Activated CD4-positive, alpha-beta T cell treated with anti-CD3 and anti-CD28 coated beads for 36 hours (primary cell): Measurements from ENCODE around the gene SEBOX. TPM values are rescaled to one million over a fixed set of nuclear protein-coding genes. Genes with fewer than 3 reads are reported as not detected.

Source experiments
- ATAC-seq: fragments of 200-7000 bp; cut with Tn5 transposase; one replicate; pipeline ENCODE4 v1.10.0; 2021; ENCODE audit warnings: mild to moderate bottlenecking, moderate library complexity
- CTCF ChIA-PET: fragments of 350-600 bp; sonication (Branson Sonifier 250); formaldehyde crosslinking; loops from one replicate; lab custom pipeline; 2021; ENCODE audit warnings: antibody characterized with exemption; lab: Charles Lee
- POLR2A ChIA-PET: fragments of 350-600 bp; sonication (Branson Sonifier 250); formaldehyde crosslinking; loops from one replicate; lab custom pipeline; 2021; ENCODE audit warnings: antibody characterized with exemption, inconsistent platforms; lab: Charles Lee
- DNase-seq: peaks from one replicate; pipeline ENCODE4 v3.0.0-alpha.2; 2020
- H3K27ac Mint-ChIP-seq: one replicate; pipeline ENCODE4 v1.8.0; 2021; ENCODE audit warnings: mixed read lengths
- H3K27me3 Mint-ChIP-seq: one replicate; pipeline ENCODE4 v1.8.0; 2021; ENCODE audit warnings: mixed read lengths
- H3K36me3 Mint-ChIP-seq: one replicate; pipeline ENCODE4 v1.8.0; 2021; ENCODE audit warnings: low read depth, mixed read lengths
- H3K4me1 Mint-ChIP-seq: one replicate; pipeline ENCODE4 v1.8.0; 2021; ENCODE audit warnings: mixed read lengths
- H3K4me3 Mint-ChIP-seq: one replicate; pipeline ENCODE4 v1.8.0; 2021; ENCODE audit warnings: mild to moderate bottlenecking, moderate library complexity, mixed read lengths
- H3K9me3 Mint-ChIP-seq: one replicate; pipeline ENCODE4 v1.8.0; 2021; ENCODE audit warnings: low read depth, mixed read lengths
- intact Hi-C, 2 experiments: fragments of 100-400 bp; cut with DNase I in 1 of 2; cut with micrococcal nuclease in 1 of 2; formaldehyde crosslinking; loops; one replicate each; pipeline versions ENCODE4 v1.14.2 to v1.15.1; 2022 to 2024; cut with DNase I, micrococcal nuclease
- total RNA-seq, 2 experiments: library from RNA; stranded (reverse); gene quantifications; one replicate each; pipeline ENCODE4 v1.2.3, GENCODE V29; 2021

Gene SEBOX
- total RNA-seq, 2 experiments from 2014 or later = not detected

DNA sequence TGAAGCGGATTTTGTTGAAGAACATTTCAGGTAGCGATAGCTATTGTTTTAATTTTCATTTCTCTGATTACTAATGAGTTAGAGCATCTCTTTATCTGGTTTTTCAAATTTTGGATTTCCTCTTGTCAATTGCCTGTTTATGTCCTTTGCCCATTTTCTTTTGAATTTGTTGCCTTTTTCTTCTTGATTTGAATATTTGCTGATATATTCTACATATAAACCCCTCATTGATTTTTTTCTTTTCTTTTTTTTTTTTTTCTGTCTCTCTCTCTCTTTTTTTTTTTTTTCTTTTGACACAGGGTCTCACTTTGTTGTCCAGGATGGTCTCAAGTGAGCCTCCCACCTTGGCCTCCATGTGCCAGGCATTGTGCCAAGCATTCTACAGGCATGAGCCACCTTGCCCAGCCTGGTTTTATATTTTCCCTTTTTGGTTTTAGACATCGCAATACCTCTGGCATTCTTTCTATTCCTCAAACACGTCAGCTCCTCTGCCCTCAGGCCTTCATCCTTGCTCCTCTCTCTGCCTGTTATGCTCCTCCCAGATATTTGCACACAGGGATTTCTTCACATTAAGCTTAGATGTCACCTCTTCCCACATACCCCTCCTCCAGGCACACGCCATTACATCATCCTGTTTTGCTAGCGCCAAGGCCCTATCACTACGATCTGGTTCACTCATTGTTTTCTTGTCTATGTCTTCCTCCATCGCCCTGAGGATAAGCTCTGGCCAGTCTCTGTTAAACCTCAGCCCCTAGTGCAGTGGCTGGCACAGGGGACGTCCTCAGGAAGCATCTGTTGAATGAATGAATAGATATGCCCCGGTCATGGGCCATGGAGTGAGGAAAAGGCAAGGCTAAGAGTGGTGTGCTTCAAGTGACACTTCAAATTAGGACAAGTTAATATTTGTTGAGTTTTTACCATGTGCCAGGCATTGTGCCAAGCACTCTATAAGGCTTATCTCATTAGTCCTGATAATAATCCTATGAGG, 15.1 kb upstream of the SEBOX start:
- no peak overlapping the region for H3K4me3 Mint-ChIP-seq
- ATAC-seq = no peak
- intact Hi-C loops = no loop called here
- ChIA-PET CTCF (interaction anchor here (0.5 to 1.7 kb wide), 3 partner anchors 23 to 117 kb away, joined by 3 to 4 read pairs (median 3); partner anchors contain the start of gene POLDIP2), POLR2A (no interaction called here)
- peaks cover 11% of the 10 kb centered on the region for H3K27me3 Mint-ChIP-seq
- H3K27ac Mint-ChIP-seq = no peak overlapping the region
- no peaks in the 10 kb centered on the region for H3K9me3 Mint-ChIP-seq
- H3K36me3 Mint-ChIP-seq = peaks cover 15% of the 10 kb centered on the region
- peaks cover 13% of the 10 kb centered on the region for H3K4me1 Mint-ChIP-seq
- no peak for DNase-seq

DNA sequence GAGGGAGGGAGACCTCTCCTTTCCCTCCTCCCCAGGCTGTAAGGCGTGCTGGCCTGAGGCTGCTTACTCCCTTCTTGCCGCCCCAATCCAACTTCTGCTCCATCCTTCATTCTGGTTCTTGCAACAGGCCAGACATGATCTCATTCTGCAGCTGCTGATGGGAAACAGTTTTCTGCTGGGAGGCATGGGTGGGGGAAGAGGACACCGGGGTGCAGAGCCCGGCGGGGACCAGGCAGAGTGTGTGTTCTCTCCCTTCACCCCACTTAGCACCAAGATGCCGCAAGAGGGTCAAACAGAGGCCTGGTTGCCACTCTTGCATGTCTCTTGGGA, 7.9 kb upstream of the SEBOX start:
- ChIA-PET POLR2A (interaction anchor here (0.6 kb wide), 1 partner anchor 9 kb away, joined by 3 read pairs; no protein-coding TSS in a partner anchor), CTCF (interaction anchor here (0.8 to 2.4 kb wide), 3 partner anchors 12 to 122 kb away, joined by 3 to 7 read pairs (median 3); no protein-coding TSS in a partner anchor)
- DNase-seq (no peak), ATAC-seq (no peak)
- intact Hi-C loops = loop anchor here in 1 of 2 experiments (1.0 kb wide), 1 partner anchor 179 kb away; the partner anchor contains the start of gene UNC119
- peak overlapping the region; percentile 76 for H3K4me3 Mint-ChIP-seq
- H3K4me1 Mint-ChIP-seq = peaks cover 22% of the 10 kb centered on the region
- H3K27me3 Mint-ChIP-seq = no peaks in the 10 kb centered on the region
- peak overlapping the region; percentile 63 for H3K27ac Mint-ChIP-seq
- peaks cover 7% of the 10 kb centered on the region for H3K36me3 Mint-ChIP-seq
- no peaks in the 10 kb centered on the region for H3K9me3 Mint-ChIP-seq

GRCh38 chr17:28372203-28372944, 7.4 kb upstream of the SEBOX start:
- intact Hi-C loops = loop anchor here in 1 of 2 experiments (1.0 kb wide), 1 partner anchor 180 kb away; the partner anchor contains the start of gene UNC119
- ChIA-PET CTCF (interaction anchor here (1.4 to 2.4 kb wide), 2 partner anchors 15 to 44 kb away, joined by 5 to 7 read pairs; partner anchors contain the start of gene POLDIP2), POLR2A (interaction anchor here (1.4 to 1.5 kb wide), 2 partner anchors 15 to 37 kb away, joined by 5 read pairs; partner anchors contain the start of genes IFT20, POLDIP2 and TNFAIP1)
- peak overlapping the region; percentile 76 for H3K4me3 Mint-ChIP-seq
- H3K36me3 Mint-ChIP-seq = peaks cover 7% of the 10 kb centered on the region
- peak; percentile 63 for DNase-seq
- no peaks in the 10 kb centered on the region for H3K27me3 Mint-ChIP-seq
- H3K4me1 Mint-ChIP-seq = peaks cover 22% of the 10 kb centered on the region
- peak overlapping the region; percentile 63 for H3K27ac Mint-ChIP-seq
- ATAC-seq = peak; percentile 2
- H3K9me3 Mint-ChIP-seq = no peaks in the 10 kb centered on the region

GRCh38 chr17:28371245-28372202, 6.5 kb upstream of the SEBOX start, which contains the start of gene SARM1:
SARM1 (plus strand) TSS chr17:28371694; CDS start chr17:28372033, 339 bp downstream.
- peak within 1 kb of the TSS; percentile 86 for H3K27ac Mint-ChIP-seq
- H3K4me1 Mint-ChIP-seq = peaks cover 22% of the 10 kb centered on the region
- H3K36me3 Mint-ChIP-seq = peaks cover 7% of the 10 kb centered on the region
- peak; percentile 95 for DNase-seq
- H3K9me3 Mint-ChIP-seq = no peaks in the 10 kb centered on the region
- intact Hi-C loops = loop anchor here (1.0 to 2.0 kb wide), 10 partner anchors 13 to 579 kb away; partner anchors contain the start of genes IFT20 (in 2 of the 2), POLDIP2 (in 2 of the 2), TNFAIP1 (in 2 of the 2) and PHF12 (in 1 of the 2)
- H3K27me3 Mint-ChIP-seq = no peaks in the 10 kb centered on the region
- CTCF ChIA-PET = interaction anchor here (0.8 to 2.4 kb wide), 4 partner anchors 14 to 45 kb away, joined by 3 to 7 read pairs (median 4); partner anchors contain the start of gene POLDIP2
- ATAC-seq = peak; percentile 95
- POLR2A ChIA-PET = interaction anchor here (0.6 to 1.5 kb wide), 3 partner anchors 14 to 107 kb away, joined by 5 read pairs; partner anchors contain the start of genes IFT20, POLDIP2 and TNFAIP1
- H3K4me3 Mint-ChIP-seq = peak within 1 kb of the TSS; percentile 76

DNA sequence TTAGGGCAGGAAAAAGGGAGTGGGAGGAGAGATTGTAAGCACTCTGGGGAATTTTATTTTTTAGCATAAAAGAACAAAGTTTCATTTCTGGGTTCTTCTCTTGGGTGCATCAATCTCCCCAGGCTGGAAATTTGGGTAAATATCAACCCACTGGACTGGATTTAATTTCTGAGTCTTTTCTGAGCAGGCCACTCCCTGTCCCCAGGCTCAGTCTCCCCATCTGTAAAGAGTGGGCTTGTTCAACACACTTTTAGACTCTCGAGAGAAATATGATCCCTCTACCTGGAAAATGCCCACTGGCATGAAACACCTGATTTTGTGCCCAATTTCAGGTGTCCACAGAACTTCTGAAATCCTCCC, 5.7 kb upstream of the SEBOX start:
- peaks cover 22% of the 10 kb centered on the region for H3K4me1 Mint-ChIP-seq
- peak overlapping the region; percentile 76 for H3K4me3 Mint-ChIP-seq
- intact Hi-C loops = loop anchor here (1.0 to 2.0 kb wide), 9 partner anchors 13 to 580 kb away; partner anchors contain the start of genes IFT20 (in 2 of the 2), POLDIP2 (in 2 of the 2), TNFAIP1 (in 2 of the 2) and PHF12 (in 1 of the 2)
- DNase-seq (no peak), ATAC-seq (no peak)
- ChIA-PET CTCF (interaction anchor here (0.6 to 0.8 kb wide), 3 partner anchors 15 to 533 kb away, joined by 3 read pairs; no protein-coding TSS in a partner anchor), POLR2A (interaction anchor here (0.6 to 1.5 kb wide), 3 partner anchors 13 to 107 kb away, joined by 3 to 5 read pairs (median 5); partner anchors contain the start of genes IFT20, POLDIP2 and TNFAIP1)
- no peaks in the 10 kb centered on the region for H3K9me3 Mint-ChIP-seq
- peaks cover 7% of the 10 kb centered on the region for H3K36me3 Mint-ChIP-seq
- H3K27me3 Mint-ChIP-seq = no peaks in the 10 kb centered on the region
- peak overlapping the region; percentile 44 for H3K27ac Mint-ChIP-seq

DNA sequence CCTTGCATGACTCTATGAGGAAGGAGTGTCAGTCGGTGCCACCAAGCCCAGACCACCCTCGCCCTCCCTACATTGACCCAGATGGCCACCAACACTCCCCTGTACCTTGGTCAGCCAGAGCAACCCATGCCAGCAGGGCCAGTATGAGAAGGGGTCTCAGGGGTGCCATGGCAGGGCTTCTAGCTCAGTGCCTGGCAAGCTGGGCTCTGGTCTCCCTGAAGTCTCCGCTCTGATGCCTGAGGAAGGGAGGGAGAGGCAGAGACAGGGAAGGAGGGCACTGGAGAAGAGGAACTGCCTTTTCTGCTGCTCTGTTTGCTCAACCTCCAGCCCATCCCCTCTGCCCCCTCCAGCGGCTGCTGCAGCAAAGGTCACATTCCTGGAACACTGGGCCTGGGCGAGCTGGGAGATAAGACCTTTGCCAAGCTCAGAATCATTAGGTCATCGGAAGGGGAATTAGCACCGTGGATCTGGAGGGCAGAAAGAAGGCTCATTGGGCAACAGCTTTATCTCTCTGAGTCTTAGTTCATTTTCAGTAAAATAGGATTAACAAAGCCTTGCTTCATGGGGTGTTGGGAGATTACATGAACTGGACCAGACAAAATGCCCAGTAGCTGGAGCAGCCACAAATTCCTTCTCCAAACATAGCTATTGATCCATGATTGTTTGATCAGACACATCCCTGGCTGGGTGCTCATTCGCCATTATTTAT, 5.2 kb upstream of the SEBOX start, which contains the start of gene VTN:
VTN (minus strand) TSS at position 273 of the 709 bp plus-strand sequence; CDS start at position 169, 104 bp downstream.
- ATAC-seq = no peak
- H3K36me3 Mint-ChIP-seq = peaks cover 7% of the 10 kb centered on the region
- no peak for DNase-seq

GRCh38 chr17:28369684-28370034, 4.7 kb upstream of the SEBOX start:
- no peaks in the 10 kb centered on the region for H3K9me3 Mint-ChIP-seq
- peaks cover 20% of the 10 kb centered on the region for H3K4me1 Mint-ChIP-seq
- POLR2A ChIA-PET = interaction anchor here (0.9 kb wide), 1 partner anchor 12 kb away, joined by 3 read pairs; the partner anchor contains the start of gene POLDIP2
- H3K36me3 Mint-ChIP-seq = peaks cover 4% of the 10 kb centered on the region
- ATAC-seq = no peak
- intact Hi-C loops = loop anchor here in 1 of 2 experiments (2.0 kb wide), 1 partner anchor 581 kb away; the partner anchor contains the start of gene PHF12
- no peaks in the 10 kb centered on the region for H3K27me3 Mint-ChIP-seq
- no peak for DNase-seq
- H3K4me3 Mint-ChIP-seq = no peak overlapping the region
- no peak overlapping the region for H3K27ac Mint-ChIP-seq
- CTCF ChIA-PET = no interaction called here

More for the DNA sequence above, 5.2 kb upstream of the SEBOX start, which contains the start of gene VTN:
- no peaks in the 10 kb centered on the region for H3K9me3 Mint-ChIP-seq
- ChIA-PET CTCF (interaction anchor here (0.6 to 0.8 kb wide), 2 partner anchors 48 to 533 kb away, joined by 3 read pairs; no protein-coding TSS in a partner anchor), POLR2A (interaction anchor here (0.9 kb wide), 1 partner anchor 13 kb away, joined by 3 read pairs; the partner anchor contains the start of gene POLDIP2)
- peak within 1 kb of the TSS; percentile 86 for H3K27ac Mint-ChIP-seq
- intact Hi-C loops = loop anchor here in 1 of 2 experiments (2.0 kb wide), 1 partner anchor 581 kb away; the partner anchor contains the start of gene PHF12
- H3K4me1 Mint-ChIP-seq = peaks cover 22% of the 10 kb centered on the region
- no peaks in the 10 kb centered on the region for H3K27me3 Mint-ChIP-seq
- H3K4me3 Mint-ChIP-seq = peak within 1 kb of the TSS; percentile 76

DNA sequence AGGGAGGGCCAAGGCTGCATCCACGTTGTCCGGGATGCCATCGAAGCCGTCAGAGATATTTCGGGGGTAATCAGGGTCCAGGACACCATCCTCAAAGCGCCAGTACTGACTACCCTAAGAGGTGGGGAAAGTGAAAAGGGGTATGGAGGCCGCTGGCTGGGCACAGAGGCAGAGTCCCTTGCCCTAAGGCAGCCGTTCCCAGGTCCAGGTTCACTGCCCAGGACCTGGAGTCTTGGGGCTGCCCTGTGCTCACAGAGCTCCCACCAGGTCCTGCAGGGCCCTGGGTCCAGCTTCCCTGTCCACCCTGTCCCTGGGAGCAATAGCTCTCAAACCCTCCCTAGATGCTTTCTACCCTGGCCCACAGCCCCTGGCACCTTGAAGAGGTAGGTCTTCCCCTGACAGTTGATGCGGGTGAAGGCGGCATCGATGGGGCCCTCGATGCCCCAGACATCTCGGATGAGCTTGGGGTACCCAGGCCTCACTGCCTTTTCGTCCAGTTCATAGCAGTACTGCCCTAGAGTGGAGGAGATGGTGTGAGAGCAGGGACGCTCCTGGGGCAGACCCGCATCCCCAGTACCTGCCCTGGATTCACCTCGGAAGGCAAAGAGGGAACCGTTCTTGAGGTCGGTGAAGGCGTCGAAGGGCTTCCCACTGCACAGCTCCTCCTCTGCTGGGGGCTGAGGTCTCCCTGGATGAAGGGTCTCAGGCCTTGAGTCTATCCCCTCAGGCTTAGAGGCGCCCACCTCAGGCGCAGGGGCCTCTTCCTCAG, 4.1 kb upstream of the SEBOX start:
- Mint-ChIP-seq H3K27me3 (no peaks in the 10 kb centered on the region), H3K9me3 (no peaks in the 10 kb centered on the region), H3K36me3 (peaks cover 4% of the 10 kb centered on the region), H3K4me1 (peaks cover 20% of the 10 kb centered on the region), H3K4me3 (no peak overlapping the region), H3K27ac (no peak overlapping the region)
- DNase-seq (no peak), ATAC-seq (no peak)
- POLR2A ChIA-PET = no interaction called here
- CTCF ChIA-PET = no interaction called here
- intact Hi-C loops = no loop called here
